K562 (cell line): ENCODE data around the gene RPUSD1. TPM values are rescaled to one million over a fixed set of nuclear protein-coding genes. Genes with fewer than 3 reads are reported as not detected.

Source experiments
- CC2D1A ChIP-seq: fragments of 450-650 bp; IDR thresholded peaks from 2 replicates; pipeline ENCODE4 v1.6.1; 2017; ENCODE audit warnings: mild to moderate bottlenecking
- CCNT2 ChIP-seq: IDR thresholded peaks from 2 replicates; pipeline ENCODE4 v1.6.1; 2011; ENCODE audit warnings: borderline replicate concordance, low read depth, mild to moderate bottlenecking, moderate library complexity, mixed read lengths, low read length; ENCODE audit not compliant: insufficient read length; ENCODE audit errors: extremely low read depth
- FOXK1 ChIP-seq: sonication (generic); formaldehyde crosslinking; IDR thresholded peaks from 2 replicates; pipeline ENCODE4 v1.8.0; 2022; ENCODE audit warnings: missing genetic modification reagents, mild to moderate bottlenecking, borderline replicate concordance
- MAFK ChIP-seq: IDR thresholded peaks from 2 replicates; pipeline ENCODE4 v1.6.1; 2011; ENCODE audit warnings: low read length, improper control_type of control experiment
- NR1H2 ChIP-seq: sonication (generic); formaldehyde crosslinking; IDR thresholded peaks from 2 replicates; pipeline ENCODE4 v1.4.0; 2020; ENCODE audit warnings: mild to moderate bottlenecking, missing genetic modification reagents
- RBM34 ChIP-seq: fragments of 200-400 bp; formaldehyde crosslinking; IDR thresholded peaks from 2 replicates; pipeline ENCODE4 v1.6.1; 2018; ENCODE audit warnings: low read length, borderline replicate concordance; ENCODE audit not compliant: insufficient read depth
- TCF7 ChIP-seq: sonication (generic); IDR thresholded peaks from 2 replicates; pipeline ENCODE4 v1.6.1; 2016; ENCODE audit warnings: antibody characterized with exemption, borderline replicate concordance
- TSC22D4 ChIP-seq: fragments of 450-650 bp; IDR thresholded peaks from 2 replicates; pipeline ENCODE4 v1.6.1; 2016; ENCODE audit warnings: missing genetic modification characterization, missing biosample characterization, control low read depth
- polyA plus RNA-seq, 8 experiments: library from polyadenylated mRNA; depleted of rRNA in 4 of 8; stranded (reverse) in 5 of 8; unstranded in 3 of 8; fragments of >200 nt; fragmentation: Nextera tagmentation in 2 of 8; fragmentation: Illumina TruSeq in 1 of 8; extraction: Ambion mirVana in 2 of 8; extraction: Trizol in 1 of 8; gene quantifications; 2 replicates each; pipeline versions ENCODE4 v1.2.1 to v1.2.3, GENCODE V29; 2011 to 2014; ENCODE audit warnings: inconsistent platforms in 1 of 8, missing spikeins in 1 of 8
- total RNA-seq, 7 experiments: library from RNA; depleted of rRNA in 6 of 7; stranded (reverse); fragments of >200 nt in 6 of 7; fragmentation: Illumina TruSeq in 2 of 7; extraction: Trizol in 2 of 7; gene quantifications; 2 replicates each; pipeline versions ENCODE4 v1.2.1 to v1.2.3, GENCODE V29; 2011 to 2021; ENCODE audit warnings: low replicate concordance in 1 of 7
- TF ChIP-seq, protein P1 (sequence below): fragments of 450-650 bp; IDR thresholded peaks from one replicate; pipeline ENCODE4 v1.6.1; 2018; ENCODE audit warnings: mild to moderate bottlenecking, moderate library complexity; ENCODE audit not compliant: partially characterized antibody
- TF ChIP-seq, protein P2 (sequence below): fragments of 250-450 bp; sonication (Bioruptor Pico); IDR thresholded peaks from 2 replicates; pipeline ENCODE4 v1.4.0; 2020; ENCODE audit warnings: mild to moderate bottlenecking, moderate library complexity, borderline replicate concordance

Gene RPUSD1
- total and polyA plus RNA-seq, 9 of the 15 experiments (the other 6 are each of a cell fraction or from before 2014, with no cell fraction given) = 0.45 to 56.6 (median 12.0) TPM

DNA sequence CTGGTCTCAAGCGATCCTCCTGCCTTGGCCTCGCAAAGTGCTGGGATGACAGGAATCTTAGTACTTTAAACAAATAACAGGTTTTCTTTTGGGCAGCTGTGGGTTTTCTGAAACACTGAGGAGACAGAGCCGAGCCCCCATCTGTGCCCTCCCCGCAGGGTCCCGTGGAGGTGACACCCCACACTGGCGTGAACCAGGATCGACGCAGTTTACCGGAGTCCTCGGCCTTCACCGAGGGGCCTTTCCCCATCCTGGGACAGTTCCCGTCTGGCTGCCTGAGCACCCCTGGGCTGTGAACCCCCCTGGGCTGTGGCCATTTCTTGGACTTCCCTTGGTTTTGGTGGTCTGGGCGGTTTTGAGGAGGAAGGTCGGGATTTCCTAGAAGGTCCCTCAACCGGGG is 27.7 kb upstream of the RPUSD1 start (continued):
- TF ChIP-seq CC2D1A (no peak), CCNT2 (no peak), TCF7 (no peak), TSC22D4 (tag) (no peak), RBM34 (no peak), NR1H2 (CRISPR knock-in tag) (no peak), MAFK (no peak), FOXK1 (CRISPR knock-in tag) (no peak)
- TF ChIP-seq, protein P1, sequence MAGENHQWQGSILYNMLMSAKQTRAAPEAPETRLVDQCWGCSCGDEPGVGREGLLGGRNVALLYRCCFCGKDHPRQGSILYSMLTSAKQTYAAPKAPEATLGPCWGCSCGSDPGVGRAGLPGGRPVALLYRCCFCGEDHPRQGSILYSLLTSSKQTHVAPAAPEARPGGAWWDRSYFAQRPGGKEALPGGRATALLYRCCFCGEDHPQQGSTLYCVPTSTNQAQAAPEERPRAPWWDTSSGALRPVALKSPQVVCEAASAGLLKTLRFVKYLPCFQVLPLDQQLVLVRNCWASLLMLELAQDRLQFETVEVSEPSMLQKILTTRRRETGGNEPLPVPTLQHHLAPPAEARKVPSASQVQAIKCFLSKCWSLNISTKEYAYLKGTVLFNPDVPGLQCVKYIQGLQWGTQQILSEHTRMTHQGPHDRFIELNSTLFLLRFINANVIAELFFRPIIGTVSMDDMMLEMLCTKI = no peak
- TF ChIP-seq, protein P2, sequence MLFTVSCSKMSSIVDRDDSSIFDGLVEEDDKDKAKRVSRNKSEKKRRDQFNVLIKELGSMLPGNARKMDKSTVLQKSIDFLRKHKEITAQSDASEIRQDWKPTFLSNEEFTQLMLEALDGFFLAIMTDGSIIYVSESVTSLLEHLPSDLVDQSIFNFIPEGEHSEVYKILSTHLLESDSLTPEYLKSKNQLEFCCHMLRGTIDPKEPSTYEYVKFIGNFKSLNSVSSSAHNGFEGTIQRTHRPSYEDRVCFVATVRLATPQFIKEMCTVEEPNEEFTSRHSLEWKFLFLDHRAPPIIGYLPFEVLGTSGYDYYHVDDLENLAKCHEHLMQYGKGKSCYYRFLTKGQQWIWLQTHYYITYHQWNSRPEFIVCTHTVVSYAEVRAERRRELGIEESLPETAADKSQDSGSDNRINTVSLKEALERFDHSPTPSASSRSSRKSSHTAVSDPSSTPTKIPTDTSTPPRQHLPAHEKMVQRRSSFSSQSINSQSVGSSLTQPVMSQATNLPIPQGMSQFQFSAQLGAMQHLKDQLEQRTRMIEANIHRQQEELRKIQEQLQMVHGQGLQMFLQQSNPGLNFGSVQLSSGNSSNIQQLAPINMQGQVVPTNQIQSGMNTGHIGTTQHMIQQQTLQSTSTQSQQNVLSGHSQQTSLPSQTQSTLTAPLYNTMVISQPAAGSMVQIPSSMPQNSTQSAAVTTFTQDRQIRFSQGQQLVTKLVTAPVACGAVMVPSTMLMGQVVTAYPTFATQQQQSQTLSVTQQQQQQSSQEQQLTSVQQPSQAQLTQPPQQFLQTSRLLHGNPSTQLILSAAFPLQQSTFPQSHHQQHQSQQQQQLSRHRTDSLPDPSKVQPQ (CRISPR knock-in tag) = no peak
